Medulla oblongata (tissue), 1 donor: ENCODE data around the gene REXO2.
A peak's percentile ranks its signal among the peaks of the same experiment; 100 is the strongest.

Experiments used
- DNase-seq: peaks from one replicate; pipeline ENCODE4 v3.0.0-alpha.2; 2015; ENCODE audit errors: extremely low spot score

The REXO2 gene

DNA sequence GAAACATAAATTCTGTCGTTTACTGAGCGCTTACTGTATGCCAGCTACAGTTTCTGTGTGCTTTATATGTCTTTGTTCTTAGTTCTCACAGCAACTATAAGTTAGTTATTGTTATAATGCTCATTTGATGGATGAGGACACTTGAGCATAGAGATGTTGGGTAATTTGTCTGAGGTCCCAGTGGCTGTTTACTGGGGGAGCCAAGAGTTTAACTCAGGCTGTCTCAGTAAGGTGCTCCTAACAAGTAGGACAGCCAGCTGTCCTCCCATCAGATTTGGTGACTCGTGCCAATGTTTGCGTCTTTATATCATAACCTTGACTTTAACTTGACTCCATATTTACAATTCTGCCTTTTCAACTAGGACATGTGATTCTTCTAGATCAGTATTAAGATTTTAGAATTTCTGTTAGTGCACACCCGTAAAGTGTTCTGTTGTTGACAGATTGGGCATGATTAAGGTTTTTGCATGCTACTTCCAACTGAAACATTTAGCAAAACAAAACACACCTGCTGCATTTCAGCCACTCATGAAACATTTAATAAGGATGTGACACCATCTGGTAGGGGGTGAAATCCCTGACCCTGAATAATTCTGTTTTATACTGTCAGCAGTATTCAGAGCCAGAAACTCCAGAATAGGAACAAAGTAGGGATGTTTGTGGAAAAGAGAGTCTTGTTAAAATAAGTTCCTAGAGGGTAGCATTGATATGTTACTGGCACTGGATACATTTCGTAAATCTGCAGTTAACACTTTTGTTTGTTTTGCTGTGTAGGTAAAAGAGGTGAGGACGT is 1.9 kb downstream of the REXO2 start:
- DNase-seq: no peak

DNA sequence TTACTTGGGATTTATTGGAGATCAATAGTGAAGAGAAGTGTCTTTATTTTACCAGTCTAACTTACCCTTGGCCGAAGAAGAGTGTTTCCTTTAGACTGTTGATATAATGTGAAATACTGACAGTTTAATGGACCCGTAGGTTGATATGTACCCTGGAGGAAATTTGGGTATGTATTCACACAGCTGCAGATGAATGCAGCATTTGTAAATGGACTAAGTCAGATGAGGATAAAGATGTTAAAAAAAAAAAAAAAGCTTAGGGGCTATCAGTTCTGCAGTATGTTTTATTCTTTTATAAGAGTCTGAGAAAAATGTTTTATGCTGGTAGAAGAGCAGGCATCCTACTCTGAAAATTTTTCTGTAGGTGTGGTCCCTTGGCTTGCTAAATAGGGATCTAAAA is 2.7 kb downstream of the REXO2 start:
- no peak for DNase-seq

DNA sequence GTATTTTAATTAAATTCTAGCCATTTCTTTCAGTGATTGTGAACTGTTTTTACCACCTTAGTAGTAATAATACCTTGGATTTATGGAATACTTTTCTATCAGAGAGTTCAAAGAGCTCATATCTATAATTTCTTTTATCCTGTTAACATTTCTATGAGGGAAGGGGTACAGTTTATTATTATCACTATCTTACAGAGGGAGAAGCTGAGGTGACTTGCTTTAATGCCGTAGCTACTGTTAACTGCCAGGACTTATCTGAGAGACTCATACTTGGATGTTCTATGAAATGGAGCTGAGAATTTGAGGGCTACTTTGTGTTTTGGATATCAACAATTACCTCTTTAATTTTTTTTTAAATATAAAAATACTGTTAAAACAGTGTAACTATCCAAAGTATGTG is 3.3 kb downstream of the REXO2 start:
- DNase-seq: no peak

DNA sequence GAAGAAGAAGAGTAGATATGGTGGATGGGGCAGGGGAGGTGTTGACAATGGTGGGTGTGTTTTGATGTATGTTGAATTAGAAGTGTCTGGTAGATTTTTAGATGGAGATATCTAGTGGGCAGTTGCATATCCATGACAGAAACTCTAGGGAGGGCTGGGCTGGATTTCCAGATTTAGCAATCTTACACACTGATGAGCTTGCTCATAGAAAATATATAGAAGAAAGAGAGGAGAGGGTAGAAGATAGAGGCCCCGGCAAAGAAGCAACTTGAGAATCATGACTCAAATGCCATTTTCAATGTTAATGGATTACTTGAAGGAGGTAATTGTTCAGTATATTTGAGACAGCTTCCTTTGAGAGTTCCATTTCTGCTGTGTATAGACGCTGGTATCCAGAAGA is 8.2 kb downstream of the REXO2 start:
- no peak for DNase-seq

DNA sequence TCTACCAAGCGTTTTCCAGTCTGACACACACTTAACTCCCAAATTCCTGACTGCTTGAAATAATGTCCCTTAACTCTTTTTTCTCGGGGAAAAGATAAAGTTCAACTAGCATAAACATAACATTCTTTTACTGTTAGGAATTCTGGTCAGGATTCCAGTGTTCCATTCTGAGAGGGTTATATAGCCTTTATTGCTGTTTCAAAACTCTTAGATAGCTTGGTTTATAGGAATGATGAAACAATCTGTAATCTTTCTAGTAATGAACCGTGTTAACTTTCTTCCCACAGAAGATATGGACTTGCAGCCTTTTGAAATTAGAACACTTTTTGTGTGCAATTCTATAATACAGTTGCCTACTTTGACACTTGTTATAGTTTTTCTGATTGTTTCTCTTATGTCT is 8.6 kb downstream of the REXO2 start:
- no peak for DNase-seq

DNA sequence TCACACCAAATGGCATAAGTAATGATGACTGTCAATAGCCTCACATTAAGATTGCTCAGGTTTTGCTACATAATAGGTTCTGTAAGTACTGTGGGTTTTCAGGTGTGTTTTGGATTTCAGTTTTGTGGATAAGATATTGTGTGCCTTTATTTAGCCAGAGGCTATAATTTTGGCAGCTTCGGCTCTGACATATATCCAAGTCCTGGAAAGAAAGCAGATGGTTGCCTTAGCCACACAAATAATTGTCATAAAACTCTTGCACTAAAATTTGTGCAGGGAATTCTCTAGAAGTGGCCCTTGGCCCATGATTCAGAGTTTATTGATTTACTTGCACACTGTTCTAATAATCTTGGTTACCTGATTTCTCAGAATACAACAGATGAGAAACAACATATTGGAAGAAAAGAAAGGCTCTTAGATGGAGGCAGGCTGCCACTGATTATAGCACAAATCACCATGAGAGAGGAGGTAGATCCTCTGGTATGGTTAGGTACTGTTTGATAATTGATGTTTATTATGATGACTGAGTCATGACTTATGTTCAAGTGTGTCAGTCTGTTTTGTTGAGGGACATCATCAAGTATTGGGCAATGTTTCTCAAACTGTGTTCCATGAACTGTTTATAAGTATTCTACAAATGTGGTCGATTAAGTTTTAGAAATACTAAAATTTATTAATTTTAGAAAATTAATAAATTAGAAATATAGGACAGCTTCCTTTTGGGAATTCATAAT is 9.6 kb downstream of the REXO2 start:
- no peak for DNase-seq

DNA sequence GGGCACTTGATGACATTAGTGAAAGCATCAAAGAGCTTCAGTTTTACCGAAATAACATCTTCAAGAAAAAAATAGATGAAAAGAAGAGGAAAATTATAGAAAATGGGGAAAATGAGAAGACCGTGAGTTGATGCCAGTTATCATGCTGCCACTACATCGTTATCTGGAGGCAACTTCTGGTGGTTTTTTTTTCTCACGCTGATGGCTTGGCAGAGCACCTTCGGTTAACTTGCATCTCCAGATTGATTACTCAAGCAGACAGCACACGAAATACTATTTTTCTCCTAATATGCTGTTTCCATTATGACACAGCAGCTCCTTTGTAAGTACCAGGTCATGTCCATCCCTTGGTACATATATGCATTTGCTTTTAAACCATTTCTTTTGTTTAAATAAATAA is 10.6 kb downstream of the REXO2 start:
- DNase-seq: no peak

DNA sequence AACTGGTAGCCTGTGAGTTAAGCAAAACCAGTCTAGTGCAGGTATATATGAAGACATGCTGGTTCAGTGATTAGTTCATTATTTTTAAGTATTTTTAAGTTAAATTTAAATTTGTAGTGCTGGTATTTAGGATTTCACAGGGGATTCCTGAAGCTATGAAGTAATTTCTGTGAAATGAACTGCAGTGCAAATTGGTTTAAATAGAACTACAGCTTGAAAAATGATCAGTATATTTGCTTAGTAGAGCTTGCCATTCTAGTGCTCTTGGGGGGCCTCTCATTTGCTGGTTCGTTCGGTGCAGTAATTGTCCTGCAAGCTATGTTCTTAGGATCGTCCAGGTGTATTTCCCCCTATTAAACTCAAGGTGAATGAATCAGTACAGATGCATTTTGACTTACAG is 13.1 kb downstream of the REXO2 start:
- DNase-seq: no peak

DNA sequence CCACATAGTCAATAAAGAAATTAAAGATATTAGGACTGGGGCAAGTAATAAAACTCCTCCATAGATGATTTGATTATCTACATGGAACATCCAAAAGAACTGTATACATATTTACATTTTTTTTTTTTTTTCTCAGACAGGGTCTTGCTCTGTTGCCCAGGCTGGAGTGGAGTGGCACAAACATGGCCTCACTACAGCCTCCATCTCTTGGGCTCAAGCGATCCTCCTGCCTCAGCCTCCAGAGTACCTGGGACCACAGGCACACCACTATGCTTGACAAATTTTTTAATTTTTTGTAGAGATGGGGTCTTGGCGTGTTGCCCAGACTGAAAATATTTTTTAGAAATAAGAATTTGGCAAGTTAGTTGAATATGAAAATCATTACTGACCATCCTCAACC is 24.7 kb downstream of the REXO2 start:
- DNase-seq: no peak

DNA sequence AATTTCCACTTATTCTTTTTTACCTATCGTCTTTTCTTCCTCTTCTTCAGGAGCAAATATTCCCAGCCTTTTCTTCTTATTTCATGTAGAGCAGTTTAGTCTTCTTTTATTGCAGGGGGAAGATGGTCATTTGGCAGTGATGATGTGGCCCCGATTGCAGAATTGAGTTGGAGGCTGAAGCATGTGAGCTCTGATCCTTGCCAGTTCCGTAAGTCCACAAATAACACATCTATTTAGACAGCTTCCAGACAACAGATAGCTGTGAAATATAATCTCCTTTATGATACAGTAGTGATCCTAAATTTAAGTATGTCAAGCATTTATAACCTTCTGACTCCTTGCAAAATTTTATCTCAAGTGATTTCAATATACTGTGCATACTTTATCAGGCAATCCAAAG is 27.5 kb downstream of the REXO2 start:
- no peak for DNase-seq

DNA sequence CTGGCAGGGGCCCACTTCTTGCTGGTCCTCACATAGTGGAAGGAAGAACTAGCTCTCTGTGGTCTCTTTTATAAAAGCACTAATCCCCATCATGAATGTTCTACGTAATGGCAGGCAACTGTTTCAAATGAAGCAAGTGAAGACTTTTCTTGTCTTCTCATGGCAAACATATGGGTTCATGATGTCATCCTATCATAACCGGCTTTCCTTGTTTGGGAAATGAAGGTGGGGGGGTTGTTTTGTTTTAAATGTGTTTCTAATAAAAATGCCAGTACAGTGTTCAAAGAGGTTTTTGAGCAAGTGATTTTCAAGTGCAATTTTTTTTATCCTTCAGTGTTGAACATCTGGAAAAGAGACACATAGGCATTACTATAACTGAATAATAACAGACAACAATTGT is 33.4 kb downstream of the REXO2 start:
- no peak for DNase-seq

DNA sequence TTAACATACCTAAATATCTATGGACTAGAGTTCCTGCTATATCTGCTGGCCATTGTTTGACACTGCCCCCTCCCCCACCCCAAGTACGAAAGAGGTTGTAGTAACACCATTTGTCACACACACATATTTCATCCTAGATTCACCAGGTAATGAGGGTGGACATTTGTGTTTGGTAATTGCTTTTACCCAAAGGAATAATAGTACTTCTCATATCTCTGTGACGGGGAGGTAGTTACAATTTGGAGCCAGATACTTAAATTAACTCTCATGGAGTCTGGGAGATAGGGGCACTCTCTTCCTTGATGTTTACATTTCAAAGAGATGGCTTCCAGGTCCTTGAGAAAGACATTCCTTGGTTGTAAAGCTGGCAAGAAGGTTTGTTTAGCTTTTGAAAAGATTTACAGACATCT is 38.7 kb downstream of the REXO2 start:
- DNase-seq: no peak

DNA sequence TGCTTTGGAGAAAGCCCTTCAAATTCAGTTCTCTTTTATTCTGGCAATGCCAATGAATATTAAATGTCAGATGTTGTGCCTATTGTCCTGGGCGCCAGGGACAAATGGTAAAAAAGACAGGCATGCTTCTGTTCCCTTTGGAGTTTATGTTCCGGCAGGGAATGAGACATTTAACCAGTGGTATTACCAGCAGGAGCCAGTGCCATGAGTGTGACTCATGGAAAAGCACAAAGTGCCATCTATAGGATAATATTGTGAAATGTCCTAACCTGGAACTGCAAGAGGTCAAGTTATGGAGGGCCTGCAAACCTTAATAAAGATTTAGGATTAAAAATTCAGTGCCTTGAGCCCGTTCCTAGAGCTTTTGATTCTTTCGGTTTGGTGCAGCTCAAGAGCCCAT is 39.5 kb downstream of the REXO2 start:
- peak; percentile 3 for DNase-seq

DNA sequence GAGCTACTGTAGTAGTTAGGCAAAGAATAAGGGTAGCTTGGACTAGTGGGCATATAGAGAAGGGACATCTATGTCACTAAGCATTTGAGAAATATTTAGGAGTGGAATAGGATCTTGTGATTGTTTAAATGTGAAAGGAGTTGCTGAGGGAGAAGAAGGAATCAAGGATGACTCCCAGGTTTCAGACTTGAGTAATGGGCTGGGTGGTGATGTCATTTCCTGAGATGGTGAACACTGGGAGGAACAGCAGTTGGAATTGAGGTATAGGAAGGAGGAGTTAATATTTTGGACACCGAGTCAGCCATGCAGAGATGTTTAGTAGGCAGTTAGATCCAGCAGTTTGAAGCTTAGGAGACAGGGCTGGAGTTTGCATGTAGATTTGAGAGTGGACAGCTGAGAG is 40.1 kb downstream of the REXO2 start:
- no peak for DNase-seq

DNA sequence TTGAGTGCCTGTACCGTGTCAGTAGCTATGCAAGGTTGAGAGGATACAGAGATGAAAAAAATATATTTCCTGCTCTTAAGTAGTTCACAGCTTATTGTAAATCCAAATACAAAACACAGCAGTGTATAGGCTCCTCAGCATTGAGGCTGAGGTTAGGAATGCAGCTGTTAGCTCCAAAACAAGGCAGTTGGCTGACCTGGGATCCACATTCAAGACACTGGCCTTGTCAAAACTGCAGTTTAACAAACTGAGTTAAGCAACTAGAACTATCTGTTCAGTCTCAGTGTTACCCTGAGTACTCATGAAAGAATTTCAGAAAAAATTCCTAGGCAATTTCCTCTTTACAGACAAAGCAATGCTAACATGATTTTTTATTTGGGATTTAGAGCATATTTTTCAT is 42.8 kb downstream of the REXO2 start:
- DNase-seq: no peak

DNA sequence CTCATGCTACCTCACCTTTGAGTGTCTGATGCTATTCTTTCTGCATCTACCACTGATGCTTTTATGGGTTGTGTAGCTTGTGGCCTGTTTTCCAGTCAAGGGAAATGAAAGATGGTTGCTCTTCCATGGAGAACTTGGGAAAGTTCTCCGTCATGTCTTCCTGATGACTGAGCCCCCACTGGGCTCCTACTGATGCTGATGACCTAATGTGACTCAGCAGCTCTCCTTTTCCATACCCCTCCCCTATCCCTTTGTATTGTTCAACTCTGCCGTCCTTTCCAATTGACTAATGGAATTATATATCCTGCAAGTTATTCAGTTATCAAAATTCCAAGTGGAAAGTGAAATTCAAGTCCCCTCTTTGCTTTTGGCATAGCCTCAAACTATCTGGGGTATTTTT is 44.7 kb downstream of the REXO2 start:
- DNase-seq: no peak

DNA sequence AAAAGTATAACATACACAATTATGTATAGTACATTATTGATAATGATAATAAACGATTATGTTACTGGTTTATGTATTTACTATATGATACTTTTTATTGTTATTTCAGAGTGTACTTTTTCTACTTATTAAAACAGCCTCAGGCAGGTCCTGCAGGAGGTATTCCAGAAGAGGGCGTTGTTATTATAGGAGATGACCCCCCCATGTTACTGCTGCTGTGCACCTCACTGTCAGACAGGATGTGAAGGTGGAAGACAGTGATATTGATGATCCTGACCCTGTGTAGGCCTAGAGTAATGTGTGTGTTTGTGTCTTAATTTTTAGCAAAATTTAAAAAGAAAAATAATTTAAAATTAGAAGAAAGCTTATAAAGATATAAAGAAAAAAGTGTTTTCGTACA is 57.6 kb downstream of the REXO2 start:
- DNase-seq: no peak

DNA sequence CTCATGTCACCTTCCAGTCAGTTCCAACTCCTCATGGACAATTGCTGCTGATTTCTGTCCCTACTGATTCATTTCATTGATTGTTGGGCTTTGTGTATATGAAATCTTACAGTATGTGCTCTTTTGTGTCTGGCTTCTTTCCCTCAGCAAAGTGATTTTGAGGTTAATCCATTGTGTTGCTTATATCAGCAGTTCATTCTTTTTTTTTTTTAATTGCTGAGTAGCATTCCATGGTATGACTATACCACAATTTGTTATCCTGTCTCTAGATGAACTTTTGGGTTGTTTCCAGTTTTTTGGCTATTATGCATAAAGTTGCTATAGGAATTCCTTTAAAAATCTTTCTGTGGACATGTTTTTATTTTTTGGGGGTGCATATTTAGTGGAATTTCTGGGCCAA is 60.5 kb downstream of the REXO2 start:
- no peak for DNase-seq
